ENCODE measurements around the gene SPHK2.

DNA sequence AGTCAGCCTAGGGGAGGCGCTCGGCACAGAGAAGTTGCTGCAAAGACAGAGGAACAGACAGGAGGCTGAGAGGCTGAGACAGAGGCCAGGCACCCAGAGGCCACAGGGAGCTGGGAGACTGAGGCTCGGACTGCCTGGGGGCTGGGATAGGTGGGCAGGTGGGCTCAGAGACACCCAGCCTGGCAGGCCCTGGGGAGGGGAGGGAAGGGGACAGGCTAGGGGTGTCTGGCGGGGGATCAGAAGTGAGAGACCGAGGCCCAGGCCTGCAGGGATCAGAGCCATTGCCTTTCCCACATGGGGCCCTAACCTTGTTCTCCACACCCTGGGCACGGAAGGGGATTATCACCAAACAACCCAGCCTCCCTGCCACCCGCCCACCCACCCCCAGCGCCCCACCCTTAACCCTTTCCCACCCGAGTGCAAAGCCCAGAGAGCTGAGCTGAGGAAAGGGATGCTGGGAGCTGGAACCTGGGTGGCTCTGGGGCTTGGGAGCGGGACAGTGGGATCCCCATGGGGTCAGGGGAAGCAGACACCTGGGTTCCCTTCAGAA, 52.2 kb downstream of the SPHK2 start:
- no peak for TF ChIP-seq POLR2A (IDR thresholded peaks at IDR 0.05; ENCODE audit: low read length)
- TF ChIP-seq GATA1 (IDR thresholded peaks at IDR 0.05; ENCODE audit: low read depth, low read length), result no peak
